Measurements from ENCODE around the gene PFDN6. TPM values are rescaled to one million over a fixed set of nuclear protein-coding genes. Genes with fewer than 3 reads are reported as not detected.

The PFDN6 gene
- total RNA-seq, 1 experiment from 2014 or later = 54.7 TPM

DNA sequence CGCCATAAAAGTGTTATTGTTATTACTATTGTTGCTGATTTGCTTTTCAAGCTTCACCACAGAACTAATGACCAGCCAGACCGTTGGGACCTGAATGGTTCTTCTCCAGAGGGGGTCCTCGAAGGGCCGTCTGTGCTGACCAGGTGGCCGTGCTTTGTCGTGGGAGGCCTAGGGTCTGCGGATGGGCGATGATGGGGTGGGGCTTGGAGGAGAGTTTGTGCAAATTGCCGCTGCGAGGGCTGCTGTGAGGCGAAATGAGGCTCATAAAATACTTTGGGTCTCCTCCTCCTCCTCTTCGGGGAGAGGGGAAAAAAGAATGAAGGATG is 34.2 kb downstream of the PFDN6 start:
- peak overlapping the region; percentile 81 for H3K4me3 Mint-ChIP-seq (ENCODE audit: unreplicated experiment)
- CTCF ChIA-PET = interaction anchor here (0.6 to 1.5 kb wide), 3 partner anchors 20 to 1554 kb away, joined by 3 to 6 read pairs (median 5); no protein-coding TSS in a partner anchor
- POLR2A ChIA-PET = interaction anchor here (0.6 to 1.0 kb wide), 4 partner anchors 15 to 1115 kb away, joined by 3 read pairs; no protein-coding TSS in a partner anchor
- TF ChIP-seq, protein P1, sequence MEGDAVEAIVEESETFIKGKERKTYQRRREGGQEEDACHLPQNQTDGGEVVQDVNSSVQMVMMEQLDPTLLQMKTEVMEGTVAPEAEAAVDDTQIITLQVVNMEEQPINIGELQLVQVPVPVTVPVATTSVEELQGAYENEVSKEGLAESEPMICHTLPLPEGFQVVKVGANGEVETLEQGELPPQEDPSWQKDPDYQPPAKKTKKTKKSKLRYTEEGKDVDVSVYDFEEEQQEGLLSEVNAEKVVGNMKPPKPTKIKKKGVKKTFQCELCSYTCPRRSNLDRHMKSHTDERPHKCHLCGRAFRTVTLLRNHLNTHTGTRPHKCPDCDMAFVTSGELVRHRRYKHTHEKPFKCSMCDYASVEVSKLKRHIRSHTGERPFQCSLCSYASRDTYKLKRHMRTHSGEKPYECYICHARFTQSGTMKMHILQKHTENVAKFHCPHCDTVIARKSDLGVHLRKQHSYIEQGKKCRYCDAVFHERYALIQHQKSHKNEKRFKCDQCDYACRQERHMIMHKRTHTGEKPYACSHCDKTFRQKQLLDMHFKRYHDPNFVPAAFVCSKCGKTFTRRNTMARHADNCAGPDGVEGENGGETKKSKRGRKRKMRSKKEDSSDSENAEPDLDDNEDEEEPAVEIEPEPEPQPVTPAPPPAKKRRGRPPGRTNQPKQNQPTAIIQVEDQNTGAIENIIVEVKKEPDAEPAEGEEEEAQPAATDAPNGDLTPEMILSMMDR (IDR thresholded peaks at IDR 0.05; ENCODE audit: unreplicated experiment) = no peak
- no peaks in the 10 kb centered on the region for H3K27me3 Mint-ChIP-seq (ENCODE audit: insufficient read depth, unreplicated experiment)
- no peaks in the 10 kb centered on the region for H3K9me3 Mint-ChIP-seq (ENCODE audit: unreplicated experiment)
- peaks cover 34% of the 10 kb centered on the region for H3K36me3 Mint-ChIP-seq (ENCODE audit: insufficient read depth, unreplicated experiment)
- H3K4me1 Mint-ChIP-seq (ENCODE audit: insufficient read depth, unreplicated experiment) = peaks cover 47% of the 10 kb centered on the region
- intact Hi-C loops (cut with micrococcal nuclease) = no loop called here
- BruUV-seq (replicated peaks) = no TSS peak
- H3K27ac Mint-ChIP-seq (ENCODE audit: low read depth, unreplicated experiment) = peak overlapping the region; percentile 94
- DNase-seq (ENCODE audit: unreplicated experiment) = no peak

DNA sequence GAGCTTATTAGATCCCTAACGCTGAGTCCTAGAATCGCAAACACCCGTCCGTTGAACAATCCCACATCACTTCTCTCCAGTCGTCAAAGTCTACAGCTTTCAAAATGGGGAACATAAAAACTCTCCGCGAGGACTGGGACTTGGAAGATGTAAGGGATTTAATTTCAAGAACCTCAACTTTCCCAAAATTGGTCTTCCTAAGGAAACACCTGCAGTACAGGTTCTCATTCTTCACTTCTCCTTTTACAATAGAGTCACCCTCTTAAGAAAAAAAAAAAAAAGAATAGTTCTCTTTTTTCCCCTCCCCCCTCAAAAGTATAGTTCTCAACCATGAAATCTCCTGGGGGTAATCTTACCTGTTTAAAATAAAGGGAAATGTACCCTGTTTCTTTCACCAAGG is 34.7 kb downstream of the PFDN6 start:
- BruUV-seq (replicated peaks) = no TSS peak
- no peaks in the 10 kb centered on the region for H3K9me3 Mint-ChIP-seq (ENCODE audit: unreplicated experiment)
- TF ChIP-seq, protein P1 (IDR thresholded peaks at IDR 0.05; ENCODE audit: unreplicated experiment) = no peak
- peaks cover 28% of the 10 kb centered on the region for H3K36me3 Mint-ChIP-seq (ENCODE audit: insufficient read depth, unreplicated experiment)
- DNase-seq (ENCODE audit: unreplicated experiment) = no peak
- H3K4me1 Mint-ChIP-seq (ENCODE audit: insufficient read depth, unreplicated experiment) = peaks cover 46% of the 10 kb centered on the region
- H3K4me3 Mint-ChIP-seq (ENCODE audit: unreplicated experiment) = peak overlapping the region; percentile 81
- no peaks in the 10 kb centered on the region for H3K27me3 Mint-ChIP-seq (ENCODE audit: insufficient read depth, unreplicated experiment)
- CTCF ChIA-PET = interaction anchor here (0.6 to 1.5 kb wide), 5 partner anchors 19 to 1554 kb away, joined by 3 to 5 read pairs (median 3); no protein-coding TSS in a partner anchor
- H3K27ac Mint-ChIP-seq (ENCODE audit: low read depth, unreplicated experiment) = no peak overlapping the region
- POLR2A ChIA-PET = interaction anchor here (0.5 to 1.0 kb wide), 2 partner anchors 21 to 1196 kb away, joined by 3 read pairs; partner anchors contain the start of gene ATF6B
- intact Hi-C loops (cut with micrococcal nuclease) = no loop called here

DNA sequence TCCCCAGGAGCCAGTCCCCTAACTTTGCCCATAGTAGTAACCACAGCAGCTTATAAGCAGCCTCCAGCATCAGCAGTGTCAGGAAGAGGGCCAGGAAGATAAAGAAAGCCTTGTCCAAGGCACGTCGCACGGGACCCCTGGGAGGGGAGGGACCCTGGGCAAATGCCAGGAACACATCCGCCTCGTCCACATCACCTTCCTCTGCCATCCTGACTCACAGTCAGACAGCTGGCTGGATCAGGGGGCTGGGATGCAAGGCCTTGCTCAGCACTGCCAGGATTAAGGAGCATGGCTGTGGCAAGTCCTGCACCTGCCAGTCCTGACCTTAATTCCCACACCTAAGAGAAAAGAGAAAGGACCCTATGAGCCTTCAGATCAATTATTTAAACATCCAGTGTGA is 39.7 kb downstream of the PFDN6 start:
- no peak for DNase-seq (ENCODE audit: unreplicated experiment)
- ChIA-PET POLR2A (interaction anchor here (0.7 kb wide), 1 partner anchor 30 kb away, joined by 3 read pairs; no protein-coding TSS in a partner anchor), CTCF (interaction anchor here (0.8 kb wide), 1 partner anchor 16 kb away, joined by 4 read pairs; no protein-coding TSS in a partner anchor)
- Mint-ChIP-seq H3K27ac (ENCODE audit: low read depth, unreplicated experiment) (no peak overlapping the region), H3K4me1 (ENCODE audit: insufficient read depth, unreplicated experiment) (peaks cover 4% of the 10 kb centered on the region), H3K9me3 (ENCODE audit: unreplicated experiment) (no peaks in the 10 kb centered on the region), H3K4me3 (ENCODE audit: unreplicated experiment) (no peak overlapping the region), H3K27me3 (ENCODE audit: insufficient read depth, unreplicated experiment) (no peaks in the 10 kb centered on the region), H3K36me3 (ENCODE audit: insufficient read depth, unreplicated experiment) (no peaks in the 10 kb centered on the region)
- intact Hi-C loops (cut with micrococcal nuclease) = no loop called here
- TF ChIP-seq, protein P1 (IDR thresholded peaks at IDR 0.05; ENCODE audit: unreplicated experiment) = no peak
- no TSS peak for BruUV-seq (replicated peaks)

DNA sequence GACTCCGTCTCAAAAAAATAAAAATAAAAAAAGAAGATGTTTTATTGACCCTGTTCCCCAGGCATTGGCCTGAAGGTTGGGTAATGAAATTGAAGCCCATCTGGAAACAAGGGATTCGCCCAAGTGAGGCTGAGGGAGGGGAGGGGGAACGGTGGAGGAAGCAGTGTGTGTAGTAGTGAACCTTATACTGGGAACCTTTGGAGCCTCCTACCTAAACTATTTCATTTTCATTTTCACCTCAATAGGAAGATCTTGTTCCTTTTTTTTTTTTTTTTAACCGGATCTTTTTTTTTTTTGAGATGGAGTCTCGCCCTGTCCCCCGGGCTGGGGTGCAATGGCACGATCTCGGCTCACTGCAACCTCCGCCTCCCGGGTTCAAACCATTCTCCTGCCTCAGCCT is 41.3 kb downstream of the PFDN6 start:
- POLR2A ChIA-PET = no interaction called here
- Mint-ChIP-seq H3K36me3 (ENCODE audit: insufficient read depth, unreplicated experiment) (no peaks in the 10 kb centered on the region), H3K27ac (ENCODE audit: low read depth, unreplicated experiment) (no peak overlapping the region), H3K27me3 (ENCODE audit: insufficient read depth, unreplicated experiment) (no peaks in the 10 kb centered on the region), H3K4me3 (ENCODE audit: unreplicated experiment) (no peak overlapping the region), H3K4me1 (ENCODE audit: insufficient read depth, unreplicated experiment) (peaks cover 4% of the 10 kb centered on the region), H3K9me3 (ENCODE audit: unreplicated experiment) (no peaks in the 10 kb centered on the region)
- CTCF ChIA-PET = no interaction called here
- BruUV-seq (replicated peaks) = no TSS peak
- no peak for DNase-seq (ENCODE audit: unreplicated experiment)
- intact Hi-C loops (cut with micrococcal nuclease) = no loop called here
- TF ChIP-seq, protein P1 (IDR thresholded peaks at IDR 0.05; ENCODE audit: unreplicated experiment) = no peak

Measured in MCF 10A (cell line).